Measurements from ENCODE around the gene CDR2L.
A peak's percentile ranks its signal among the peaks of the same experiment; 100 is the strongest.
"Not testable (repeated sequence)": the region's sequence is repeated elsewhere in the genome, so short reads cannot be mapped to it uniquely, and the experiment has no call there.

Gene CDR2L

GRCh38 chr17:74959826-74960515, 27.5 kb upstream of the CDR2L start:
- no peak for DNase-seq

- DNase-seq = no peak
Measured at GRCh38 chr17:74960570-74961342, 26.7 kb upstream of the CDR2L start.

- DNase-seq = peak; percentile 44
Measured at GRCh38 chr17:74961657-74962350, 25.6 kb upstream of the CDR2L start.

GRCh38 chr17:74962622-74963394, 24.6 kb upstream of the CDR2L start:
- DNase-seq = no peak

- DNase-seq = no peak
Measured at GRCh38 chr17:74963656-74964055, 23.8 kb upstream of the CDR2L start.

- DNase-seq = no peak
Measured at GRCh38 chr17:74964246-74964761, 23.1 kb upstream of the CDR2L start.

- DNase-seq = no peak
Measured at GRCh38 chr17:74964988-74965622, 22.3 kb upstream of the CDR2L start.

- no peak for DNase-seq
Measured at GRCh38 chr17:74968361-74968780, 19.1 kb upstream of the CDR2L start.

GRCh38 chr17:74969501-74969900, 17.9 kb upstream of the CDR2L start:
- DNase-seq = not testable (repeated sequence)

- DNase-seq = no peak
Measured at GRCh38 chr17:74970395-74970794, 17.0 kb upstream of the CDR2L start.

- DNase-seq = no peak
Measured at GRCh38 chr17:74971069-74971841, 16.2 kb upstream of the CDR2L start.

GRCh38 chr17:74971842-74972106, 15.7 kb upstream of the CDR2L start:
- DNase-seq = no peak

- DNase-seq = peak; percentile 16
Measured at GRCh38 chr17:74972107-74972972, 15.1 kb upstream of the CDR2L start, which contains the start of gene HID1. TSS of gene HID1 (minus strand) at chr17:74972759. CDS start at chr17:74972656, 103 bp downstream.

GRCh38 chr17:74972973-74973328, 14.5 kb upstream of the CDR2L start:
- no peak for DNase-seq

- DNase-seq = no peak
Measured at GRCh38 chr17:74975943-74976342, 11.5 kb upstream of the CDR2L start.

GRCh38 chr17:74977802-74978201, 9.6 kb upstream of the CDR2L start:
- DNase-seq = no peak

- no peak for DNase-seq
Measured at GRCh38 chr17:74978240-74978639, 9.2 kb upstream of the CDR2L start.

- no peak for DNase-seq
Measured at GRCh38 chr17:74979408-74980146, 7.9 kb upstream of the CDR2L start.

- DNase-seq = no peak
Measured at GRCh38 chr17:74981318-74981978, 6.0 kb upstream of the CDR2L start.

Data from DMS79 treated with DMSO at 0.1 percent for 48 hours (cell line).